Activated T-cell treated with anti-CD3 and anti-CD28 coated beads, Interleukin-2, amount 50 U/mL, for 24 hours (primary cell): ENCODE data around the gene MARVELD1.

Experiments
- DNase-seq: peaks from one replicate; pipeline ENCODE4 v3.0.0-alpha.2; 2020
- H3K27ac Mint-ChIP-seq: 2 replicates; pipeline ENCODE4 v1.8.0; 2020; ENCODE audit warnings: mild to moderate bottlenecking, mixed read lengths
- H3K27me3 Mint-ChIP-seq: 2 replicates; pipeline ENCODE4 v1.8.0; 2020; ENCODE audit warnings: mixed read lengths
- H3K36me3 Mint-ChIP-seq: 2 replicates; pipeline ENCODE4 v1.8.0; 2020; ENCODE audit warnings: low read depth, mixed read lengths
- H3K4me1 Mint-ChIP-seq: 2 replicates; pipeline ENCODE4 v1.8.0; 2020; ENCODE audit warnings: low read depth, mixed read lengths
- H3K4me3 Mint-ChIP-seq: 2 replicates; pipeline ENCODE4 v1.8.0; 2020; ENCODE audit warnings: mild to moderate bottlenecking, moderate library complexity, mixed read lengths
- H3K9me3 Mint-ChIP-seq: 2 replicates; pipeline ENCODE4 v1.8.0; 2020; ENCODE audit warnings: mixed read lengths

Gene MARVELD1

DNA sequence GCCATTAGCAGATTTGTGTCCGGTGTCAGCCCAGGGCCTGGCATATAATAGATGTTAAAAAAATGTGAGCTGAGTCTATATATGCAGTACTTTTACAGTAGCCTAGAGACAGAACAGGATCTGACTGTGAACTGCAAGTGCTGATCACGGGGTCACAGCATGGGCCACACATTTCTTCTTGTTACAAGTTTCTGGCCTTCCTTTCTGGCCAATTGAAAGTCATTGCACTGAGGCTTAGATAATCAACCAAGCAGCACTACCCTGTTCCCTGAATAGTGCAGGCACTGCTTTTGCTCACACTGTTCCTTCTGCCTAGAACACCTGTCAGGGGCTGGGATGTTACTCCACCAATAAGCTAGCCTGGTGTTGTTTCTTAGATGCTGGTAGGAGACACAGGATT lies 5.4 kb upstream of the MARVELD1 start:
- DNase-seq = no peak
- Mint-ChIP-seq H3K27ac (no peak overlapping the region), H3K4me3 (no peak overlapping the region), H3K9me3 (no peaks in the 10 kb centered on the region), H3K36me3 (no peaks in the 10 kb centered on the region), H3K4me1 (peaks cover 5% of the 10 kb centered on the region), H3K27me3 (peaks cover 32% of the 10 kb centered on the region)

DNA sequence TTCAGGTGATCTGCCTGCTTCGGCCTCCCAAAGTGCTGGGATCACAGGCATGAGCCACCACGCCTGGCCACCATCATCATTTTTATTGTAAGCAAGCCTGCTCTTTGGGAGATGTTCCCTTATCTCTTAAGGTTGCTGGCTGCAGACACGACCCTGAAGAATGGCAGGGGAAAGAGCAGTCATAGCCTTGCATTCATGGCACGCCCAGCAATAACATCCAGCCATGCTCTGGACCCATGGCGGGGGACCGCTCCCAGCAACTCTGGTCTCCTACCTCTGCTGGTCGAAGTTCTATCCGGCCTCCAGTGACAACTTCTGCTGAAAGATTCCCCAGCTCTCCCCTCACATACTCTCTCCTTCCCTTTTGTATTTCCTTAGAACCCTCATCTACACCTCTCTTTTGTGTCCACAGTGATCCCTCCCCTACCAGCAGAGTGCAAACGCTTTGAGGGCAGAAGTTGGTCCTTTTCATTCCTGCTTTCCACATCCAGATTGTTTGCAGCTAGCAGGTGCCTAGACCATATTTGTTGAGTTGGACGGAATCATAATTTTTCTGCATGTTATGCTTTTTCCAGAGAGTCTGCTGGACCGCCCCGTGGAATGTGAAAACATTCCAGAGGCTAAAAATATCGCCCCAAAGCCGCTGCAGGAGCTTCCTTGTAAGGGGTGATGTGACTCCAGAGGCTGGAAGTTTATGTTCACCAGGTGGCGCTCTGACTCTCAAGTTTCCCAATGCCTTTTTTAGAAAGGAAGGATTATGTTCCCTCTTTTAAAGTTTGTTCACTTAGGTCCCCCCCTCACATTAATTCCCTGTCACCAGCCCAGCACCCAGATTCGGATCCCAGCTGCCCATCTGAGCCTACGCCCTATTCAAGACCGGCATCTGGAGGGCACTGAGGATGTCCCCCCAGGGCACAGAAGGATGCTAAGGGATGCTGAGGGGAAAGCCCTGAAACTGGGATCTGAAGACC lies 4.3 kb upstream of the MARVELD1 start:
- DNase-seq = peak; percentile 51
- Mint-ChIP-seq H3K4me1 (peaks cover 8% of the 10 kb centered on the region), H3K27ac (no peak overlapping the region), H3K9me3 (no peaks in the 10 kb centered on the region), H3K4me3 (no peak overlapping the region), H3K36me3 (peaks cover 2% of the 10 kb centered on the region), H3K27me3 (peaks cover 34% of the 10 kb centered on the region)

DNA sequence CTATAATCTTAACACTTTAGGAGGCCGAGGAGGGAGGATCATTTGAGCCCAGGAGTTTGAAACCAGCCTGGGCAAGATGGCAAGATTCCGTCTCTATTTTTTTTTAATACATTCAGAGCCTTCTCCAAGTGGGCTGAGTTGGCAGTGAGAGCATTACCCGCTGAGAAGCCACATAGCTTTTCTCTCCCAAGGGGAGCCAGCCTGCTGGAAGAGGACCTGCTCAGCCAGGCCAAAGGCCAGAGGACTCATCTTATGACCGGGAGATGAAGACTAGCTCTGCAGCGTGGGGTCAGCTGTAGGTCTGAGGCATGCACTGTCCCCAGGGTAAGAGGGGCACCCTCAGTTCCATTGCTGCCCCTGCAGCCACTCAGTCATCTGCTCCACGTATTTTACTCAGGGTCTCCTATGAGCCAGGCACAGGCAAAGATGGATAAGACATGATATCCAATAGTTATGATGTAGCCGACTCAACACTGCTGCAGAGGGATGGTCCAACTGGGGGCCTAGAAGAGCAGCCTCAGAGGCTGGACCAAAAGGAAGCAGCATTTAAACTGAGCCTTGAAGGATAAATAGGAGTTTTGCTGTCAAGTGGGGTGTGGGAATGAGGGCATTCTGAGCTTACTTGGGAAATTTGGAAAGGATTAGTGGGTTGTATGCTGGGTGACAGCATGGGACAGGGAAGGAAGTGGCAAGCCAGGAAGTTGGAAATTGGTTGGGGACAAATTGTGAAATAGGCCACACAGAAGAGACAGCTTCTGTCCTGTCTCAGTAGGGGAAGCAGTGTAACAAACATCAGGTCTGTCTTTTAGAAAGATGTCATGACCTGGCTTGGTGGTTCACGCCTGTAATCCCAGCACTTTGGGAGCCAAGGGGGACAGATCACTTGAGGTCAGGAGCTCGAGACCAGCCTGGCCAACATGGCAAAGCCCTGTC lies 1.6 kb upstream of the MARVELD1 start:
- H3K4me1 Mint-ChIP-seq = peaks cover 14% of the 10 kb centered on the region
- peaks cover 2% of the 10 kb centered on the region for H3K36me3 Mint-ChIP-seq
- no peak overlapping the region for H3K27ac Mint-ChIP-seq
- no peak for DNase-seq
- no peaks in the 10 kb centered on the region for H3K9me3 Mint-ChIP-seq
- no peak overlapping the region for H3K4me3 Mint-ChIP-seq
- H3K27me3 Mint-ChIP-seq = peaks cover 43% of the 10 kb centered on the region

DNA sequence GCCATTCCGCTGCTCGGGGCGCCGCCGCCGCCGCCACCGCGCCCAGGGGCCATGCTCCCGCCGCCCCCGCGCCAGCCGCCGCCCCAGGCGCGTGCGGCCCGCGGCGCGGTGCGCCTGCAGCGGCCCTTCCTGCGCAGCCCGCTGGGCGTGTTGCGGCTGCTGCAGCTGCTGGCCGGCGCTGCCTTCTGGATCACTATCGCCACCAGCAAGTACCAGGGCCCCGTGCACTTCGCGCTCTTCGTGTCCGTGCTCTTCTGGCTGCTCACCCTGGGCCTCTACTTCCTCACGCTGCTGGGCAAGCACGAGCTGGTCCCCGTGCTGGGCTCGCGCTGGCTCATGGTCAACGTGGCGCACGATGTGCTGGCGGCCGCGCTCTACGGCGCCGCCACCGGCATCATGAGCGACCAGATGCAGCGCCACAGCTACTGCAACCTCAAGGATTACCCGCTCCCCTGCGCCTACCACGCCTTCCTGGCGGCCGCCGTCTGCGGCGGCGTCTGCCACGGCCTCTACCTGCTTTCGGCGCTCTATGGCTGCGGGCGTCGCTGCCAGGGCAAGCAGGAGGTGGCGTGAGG lies 383 bp downstream of the MARVELD1 start:
- Mint-ChIP-seq H3K36me3 (peaks cover 2% of the 10 kb centered on the region), H3K27me3 (peaks cover 35% of the 10 kb centered on the region), H3K4me1 (peaks cover 14% of the 10 kb centered on the region), H3K27ac (peak overlapping the region; percentile 90), H3K9me3 (no peaks in the 10 kb centered on the region), H3K4me3 (peak overlapping the region; percentile 92)
- peak; percentile 78 for DNase-seq

DNA sequence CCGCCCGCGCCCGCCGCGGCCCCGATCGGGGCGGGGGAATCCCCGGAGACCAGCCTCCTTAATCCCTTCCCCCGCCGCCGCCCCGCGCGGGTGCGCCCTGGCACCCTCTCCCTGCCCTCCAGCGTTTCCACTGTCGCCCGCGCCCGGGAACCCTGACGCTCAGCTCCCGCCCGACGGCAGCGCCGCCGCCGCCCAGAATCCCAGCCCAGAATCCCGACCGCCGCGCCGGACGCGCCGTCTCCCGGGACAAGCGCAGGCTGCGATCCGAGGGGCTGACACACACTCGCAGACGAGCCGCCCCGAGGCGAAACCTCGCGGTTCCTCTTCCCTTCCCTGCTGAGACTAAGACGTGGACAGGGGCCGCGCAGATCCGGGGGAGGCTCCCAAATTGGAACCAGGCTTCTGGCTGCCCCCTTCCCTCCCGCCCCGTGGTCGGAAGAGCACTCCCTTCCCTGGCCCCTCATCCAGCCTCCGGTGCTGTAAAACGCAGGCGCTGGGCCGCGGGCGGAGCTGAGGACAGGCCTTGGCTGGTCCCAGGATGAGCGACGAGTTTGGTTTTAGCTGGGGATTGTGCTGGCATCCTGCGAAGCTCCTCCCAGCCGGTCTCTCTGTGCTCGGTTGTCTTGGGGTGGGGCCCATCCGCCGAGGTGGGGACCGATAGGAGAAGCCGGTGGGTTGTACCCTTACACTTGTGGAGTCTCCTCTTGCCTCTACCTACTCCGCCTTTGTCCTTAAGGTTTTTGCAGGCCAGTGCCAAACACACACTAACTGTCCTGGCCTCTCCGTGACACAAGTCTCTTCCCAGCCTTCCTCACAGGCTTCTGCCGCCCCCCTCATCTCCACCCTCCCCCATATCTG lies 1.1 kb downstream of the MARVELD1 start:
- peaks cover 2% of the 10 kb centered on the region for H3K36me3 Mint-ChIP-seq
- no peak for DNase-seq
- H3K4me1 Mint-ChIP-seq = peaks cover 14% of the 10 kb centered on the region
- H3K27ac Mint-ChIP-seq = peak overlapping the region; percentile 26
- H3K27me3 Mint-ChIP-seq = peaks cover 28% of the 10 kb centered on the region
- peak overlapping the region; percentile 92 for H3K4me3 Mint-ChIP-seq
- no peaks in the 10 kb centered on the region for H3K9me3 Mint-ChIP-seq

DNA sequence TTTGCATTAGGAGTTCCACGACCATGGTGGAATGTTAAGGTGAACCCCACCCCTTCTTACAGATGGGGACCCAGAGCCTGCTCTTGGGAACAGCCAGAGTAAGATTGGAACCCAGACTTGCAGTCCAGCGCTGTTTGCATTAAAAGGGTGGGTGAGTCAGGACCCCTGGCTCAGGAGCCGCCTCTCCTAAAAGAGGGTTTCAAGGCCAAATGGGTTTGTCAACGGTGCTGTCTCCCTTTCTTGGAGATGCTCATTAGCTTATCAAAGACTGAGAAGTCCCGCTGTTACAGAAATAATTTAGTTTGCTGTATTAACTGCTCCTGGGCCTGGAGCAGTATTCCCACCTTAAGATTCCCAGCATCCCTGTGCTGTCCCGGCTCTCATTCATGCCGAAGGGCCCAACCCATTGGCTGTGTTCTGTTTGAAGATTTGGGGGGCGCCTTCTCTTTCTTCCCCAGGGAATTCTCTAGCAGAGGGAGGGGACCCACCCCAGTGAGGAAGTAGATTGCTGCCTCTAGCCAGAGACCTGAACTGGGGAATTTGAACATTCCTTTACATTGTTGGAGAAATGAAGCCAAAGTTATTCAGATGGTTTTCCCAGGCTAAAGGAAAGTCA lies 1.8 kb downstream of the MARVELD1 start:
- no peaks in the 10 kb centered on the region for H3K9me3 Mint-ChIP-seq
- H3K27me3 Mint-ChIP-seq = peaks cover 24% of the 10 kb centered on the region
- no peak for DNase-seq
- H3K4me3 Mint-ChIP-seq = peak overlapping the region; percentile 92
- peaks cover 2% of the 10 kb centered on the region for H3K36me3 Mint-ChIP-seq
- peaks cover 14% of the 10 kb centered on the region for H3K4me1 Mint-ChIP-seq
- H3K27ac Mint-ChIP-seq = peak overlapping the region; percentile 18

DNA sequence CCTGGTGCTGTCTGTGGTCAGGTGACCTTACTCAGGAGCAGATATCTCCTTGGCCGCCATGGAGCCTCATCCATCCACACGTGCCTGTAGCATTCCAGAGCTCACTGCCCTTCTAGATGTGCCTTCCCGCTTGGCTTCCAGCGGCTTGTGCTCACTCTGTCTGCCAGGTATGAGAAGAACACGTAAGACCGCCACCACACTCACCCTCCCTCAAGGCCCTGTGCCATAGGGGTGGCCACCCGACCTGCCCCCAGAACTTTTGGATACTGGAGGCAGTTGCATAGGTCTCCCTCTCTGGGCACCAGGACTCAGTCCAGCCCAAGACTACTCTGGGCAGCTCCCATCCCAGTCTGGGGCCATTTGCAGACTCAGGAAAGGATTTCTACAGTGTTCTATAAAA lies 4.1 kb downstream of the MARVELD1 start:
- H3K36me3 Mint-ChIP-seq = peaks cover 2% of the 10 kb centered on the region
- DNase-seq = no peak
- peaks cover 14% of the 10 kb centered on the region for H3K4me1 Mint-ChIP-seq
- no peaks in the 10 kb centered on the region for H3K9me3 Mint-ChIP-seq
- peaks cover 16% of the 10 kb centered on the region for H3K27me3 Mint-ChIP-seq
- H3K4me3 Mint-ChIP-seq = no peak overlapping the region
- no peak overlapping the region for H3K27ac Mint-ChIP-seq

DNA sequence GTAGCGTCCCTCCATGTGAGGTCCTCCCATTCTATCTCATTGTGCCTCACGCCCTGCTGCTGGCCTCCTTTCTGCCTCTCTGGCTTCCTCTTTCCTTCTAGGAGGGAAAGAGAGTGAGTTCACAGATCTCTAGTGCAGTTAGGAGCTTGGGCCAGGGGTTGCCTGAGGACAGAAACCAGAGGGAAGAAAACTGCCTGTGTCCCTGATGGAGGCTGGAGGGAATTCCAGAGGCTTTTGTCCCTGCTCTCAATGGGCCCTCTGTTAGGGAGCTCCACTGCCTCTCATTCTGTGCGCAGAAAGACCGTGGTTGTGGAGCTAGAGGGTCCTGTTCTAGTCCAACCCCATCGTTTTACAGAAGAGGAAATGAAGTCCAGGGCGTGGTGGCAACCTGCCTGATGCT lies 4.6 kb downstream of the MARVELD1 start:
- H3K36me3 Mint-ChIP-seq = peaks cover 2% of the 10 kb centered on the region
- H3K9me3 Mint-ChIP-seq = no peaks in the 10 kb centered on the region
- H3K4me3 Mint-ChIP-seq = no peak overlapping the region
- H3K27ac Mint-ChIP-seq = no peak overlapping the region
- DNase-seq = no peak
- H3K4me1 Mint-ChIP-seq = peaks cover 10% of the 10 kb centered on the region
- peaks cover 11% of the 10 kb centered on the region for H3K27me3 Mint-ChIP-seq

DNA sequence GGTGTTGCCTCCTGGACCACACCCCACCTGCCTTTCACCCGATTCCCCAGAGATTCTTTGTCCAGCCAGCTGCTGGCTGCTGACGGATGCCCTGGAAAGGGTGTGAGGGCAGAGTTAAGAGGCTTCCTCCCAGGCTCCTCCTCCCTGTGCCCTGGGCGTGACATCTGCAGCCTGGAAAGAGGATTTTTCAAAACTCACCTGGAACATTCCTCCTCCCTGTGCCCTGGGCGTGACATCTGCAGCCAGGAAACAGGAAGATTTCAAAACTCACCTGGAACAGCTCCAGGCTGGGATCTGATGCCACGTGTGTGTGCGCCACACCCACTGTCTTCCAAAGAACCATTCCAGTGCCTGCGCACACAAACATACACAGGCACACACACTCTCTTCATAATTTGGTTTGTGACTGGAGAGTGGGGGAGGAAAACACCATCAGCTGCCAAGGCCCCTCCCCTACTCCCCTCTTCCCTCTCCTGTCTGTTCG lies 5.2 kb downstream of the MARVELD1 start:
- no peaks in the 10 kb centered on the region for H3K9me3 Mint-ChIP-seq

DNA sequence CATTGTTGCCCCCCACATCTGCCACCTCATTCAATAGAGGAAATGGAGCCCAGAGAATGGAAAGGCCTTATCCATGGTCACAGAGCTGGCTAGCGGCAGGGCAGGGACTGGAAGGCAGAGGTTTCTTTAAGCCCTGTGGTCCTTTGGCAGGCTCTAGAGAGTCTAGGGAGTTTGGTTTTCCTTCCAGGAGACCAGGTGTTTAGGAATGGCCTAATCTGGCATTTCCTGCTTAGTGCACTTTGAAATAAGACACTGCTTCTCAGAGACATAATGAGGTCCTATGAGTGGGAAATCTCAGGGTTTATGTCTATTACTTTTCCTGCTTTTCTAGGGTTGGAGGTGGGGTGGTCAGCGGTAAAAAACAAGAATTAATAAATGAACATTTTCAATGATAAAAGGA lies 6.1 kb downstream of the MARVELD1 start:
- DNase-seq = no peak
- Mint-ChIP-seq H3K9me3 (no peaks in the 10 kb centered on the region), H3K4me3 (no peak overlapping the region), H3K27ac (no peak overlapping the region), H3K36me3 (no peaks in the 10 kb centered on the region), H3K4me1 (peaks cover 4% of the 10 kb centered on the region), H3K27me3 (peaks cover 8% of the 10 kb centered on the region)

More for the DNA sequence above, 5.2 kb downstream of the MARVELD1 start:
- Mint-ChIP-seq H3K27ac (no peak overlapping the region), H3K4me3 (no peak overlapping the region), H3K36me3 (peaks cover 2% of the 10 kb centered on the region), H3K27me3 (peaks cover 11% of the 10 kb centered on the region), H3K4me1 (peaks cover 10% of the 10 kb centered on the region)
- no peak for DNase-seq

DNA sequence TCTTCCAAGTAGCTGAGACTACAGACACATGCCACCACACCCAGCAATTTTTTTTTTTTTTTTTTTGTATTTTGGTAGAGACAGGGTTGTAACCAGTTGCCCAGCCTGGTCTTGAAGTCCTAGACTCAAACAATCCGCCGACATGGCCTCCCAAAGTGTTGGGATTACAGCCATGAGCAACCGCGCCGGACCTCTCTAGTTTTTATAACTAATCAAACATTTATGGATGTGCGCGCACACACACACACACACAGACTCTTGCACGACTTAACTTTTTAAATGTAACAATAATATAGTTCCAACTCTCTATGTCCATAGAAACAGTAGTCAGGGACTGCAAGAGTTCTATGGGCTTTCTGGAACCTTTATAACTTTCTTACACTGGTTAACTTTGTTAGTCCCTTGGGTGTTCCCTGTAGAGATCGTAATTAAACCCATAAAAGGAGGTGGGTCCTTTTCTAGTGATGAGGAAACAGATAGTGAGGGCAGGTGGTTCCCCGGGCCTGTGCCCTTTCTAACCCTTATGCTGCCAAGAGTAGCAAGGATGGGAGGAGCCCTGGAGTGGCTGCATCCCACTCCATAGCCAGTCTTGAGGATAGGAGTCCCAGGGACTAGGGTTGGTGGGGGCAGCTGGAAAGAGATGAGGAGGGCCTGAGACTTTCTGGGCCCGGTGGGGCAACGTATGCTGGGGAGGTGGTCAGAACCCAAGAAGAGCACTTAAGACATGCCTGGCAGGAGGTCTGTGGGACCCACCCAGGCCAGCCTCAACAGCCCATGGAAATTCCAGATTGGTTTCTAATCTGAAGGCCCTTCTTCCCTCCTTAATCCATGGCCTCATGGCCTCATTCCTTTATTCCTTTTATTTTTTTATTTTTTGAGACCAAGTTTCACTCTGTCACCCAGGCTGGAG lies 8.6 kb downstream of the MARVELD1 start:
- no peak overlapping the region for H3K4me3 Mint-ChIP-seq
- peaks cover 5% of the 10 kb centered on the region for H3K4me1 Mint-ChIP-seq
- no peak overlapping the region for H3K27ac Mint-ChIP-seq

DNA sequence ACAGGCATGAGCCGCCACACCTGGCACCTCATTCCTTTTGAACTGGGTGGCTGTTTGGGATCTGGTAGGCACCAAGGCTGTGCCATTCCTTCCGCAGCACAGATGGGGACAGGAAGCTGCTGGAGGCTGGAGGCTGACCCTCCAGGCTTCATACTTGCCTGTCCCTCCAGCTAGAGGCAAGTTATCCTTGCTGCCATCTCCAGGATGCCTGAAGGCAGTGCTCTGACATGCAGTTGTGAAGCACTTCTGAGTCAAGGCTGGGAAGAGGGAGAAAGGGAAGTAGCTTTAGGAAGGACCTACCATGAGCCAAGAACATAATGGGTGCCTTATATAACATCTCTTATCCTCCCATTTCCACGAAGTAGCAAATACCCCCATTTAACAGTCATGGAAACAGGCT lies 9.5 kb downstream of the MARVELD1 start:
- no peak for DNase-seq
- Mint-ChIP-seq H3K27ac (no peak overlapping the region), H3K27me3 (peaks cover 3% of the 10 kb centered on the region), H3K36me3 (no peaks in the 10 kb centered on the region), H3K4me1 (peaks cover 5% of the 10 kb centered on the region), H3K9me3 (no peaks in the 10 kb centered on the region), H3K4me3 (no peak overlapping the region)

More for the DNA sequence above, 8.6 kb downstream of the MARVELD1 start:
- no peak for DNase-seq
- Mint-ChIP-seq H3K27me3 (peaks cover 3% of the 10 kb centered on the region), H3K9me3 (no peaks in the 10 kb centered on the region), H3K36me3 (no peaks in the 10 kb centered on the region)
